DMS153 treated with DMSO at 0.1 percent for 48 hours (cell line): Measurements from ENCODE around the gene A2M.
A peak's percentile ranks its signal among the peaks of the same experiment; 100 is the strongest.

ENCODE experiments used
- DNase-seq: peaks from one replicate; lab custom pipeline; 2025; ENCODE audit not compliant: unreplicated experiment; lab: John Stamatoyannopoulos, UW

The A2M gene

GRCh38 chr12:9040484-9041186 lies 75.1 kb downstream of the A2M start:
- DNase-seq, result no peak

GRCh38 chr12:9039397-9039977 lies 76.2 kb downstream of the A2M start:
- peak; percentile 39 for DNase-seq

- DNase-seq, result no peak
Observed at GRCh38 chr12:9037431-9037830, 78.3 kb downstream of the A2M start.

GRCh38 chr12:9036227-9036626 lies 79.5 kb downstream of the A2M start:
- DNase-seq, result no peak

GRCh38 chr12:9034095-9034494 lies 81.6 kb downstream of the A2M start:
- no peak for DNase-seq

GRCh38 chr12:9033265-9033887 lies 82.3 kb downstream of the A2M start:
- DNase-seq, result no peak

GRCh38 chr12:9032202-9032964 lies 83.3 kb downstream of the A2M start:
- no peak for DNase-seq

- DNase-seq, result no peak
Observed at GRCh38 chr12:9030776-9031175, 84.9 kb downstream of the A2M start.

- DNase-seq, result no peak
Observed at GRCh38 chr12:9027161-9028059, 88.3 kb downstream of the A2M start.

GRCh38 chr12:9024512-9024911 lies 91.2 kb downstream of the A2M start:
- DNase-seq, result no peak

GRCh38 chr12:9022592-9022991 lies 93.1 kb downstream of the A2M start:
- DNase-seq, result no peak
